Kidney (tissue), 14 donors: ENCODE measurements around the gene SLC52A3. TPM values are rescaled to one million over a fixed set of nuclear protein-coding genes. Genes with fewer than 3 reads are reported as not detected.
"Not testable (repeated sequence)": the region's sequence is repeated elsewhere in the genome, so short reads cannot be mapped to it uniquely, and the experiment has no call there.

Experiments used
- DNase-seq, 5 donors: peaks; one replicate each; pipeline ENCODE4 v3.0.0-alpha.2; 2013 to 2020
- FAIRE-seq: peaks from 2 replicates; lab custom pipeline; 2012; peaks lifted over from hg19 to GRCh38; lab: Jason Lieb, UNC
- H3K27ac ChIP-seq, 2 donors: one replicate each; pipeline ENCODE4 v1.7.0; 2013; ENCODE audit warnings: low read depth in 2 of 2, low read length in 2 of 2, inconsistent platforms in 1 of 2
- H3K27me3 ChIP-seq: one replicate; pipeline ENCODE4 v1.7.1; 2013; ENCODE audit warnings: low read length, inconsistent platforms; ENCODE audit not compliant: control insufficient read depth, insufficient read depth
- H3K36me3 ChIP-seq, 3 donors: one replicate each; pipeline versions ENCODE4 v1.7.0 to v1.7.1; 2013; ENCODE audit warnings: low read length in 3 of 3, control low read depth in 1 of 3, inconsistent platforms in 1 of 3; ENCODE audit not compliant: insufficient read depth in 3 of 3, control insufficient read depth in 2 of 3
- H3K4me1 ChIP-seq, 3 donors: one replicate each; pipeline versions ENCODE4 v1.7.0 to v1.7.1; 2013; ENCODE audit warnings: low read length in 3 of 3, inconsistent platforms in 1 of 3, low read depth in 1 of 3; ENCODE audit not compliant: control insufficient read depth in 2 of 3, insufficient read depth in 2 of 3
- H3K4me3 ChIP-seq, 3 donors: one replicate each; pipeline versions ENCODE4 v1.7.0 to v1.8.1; 2013; ENCODE audit warnings: low read length in 3 of 3, control low read depth in 1 of 3, inconsistent platforms in 1 of 3
- H3K9ac ChIP-seq, 3 donors: one replicate each; pipeline versions ENCODE4 v1.7.0 to v1.7.1; 2013; ENCODE audit warnings: low read length in 3 of 3, control low read depth in 1 of 3, inconsistent platforms in 1 of 3
- H3K9me3 ChIP-seq, 3 donors: one replicate each; pipeline versions ENCODE4 v1.7.0 to v1.7.1; 2013; ENCODE audit warnings: low read length in 3 of 3, control low read depth in 1 of 3, inconsistent platforms in 1 of 3; ENCODE audit not compliant: control insufficient read depth in 2 of 3, insufficient read depth in 1 of 3
- CTCF ChIP-seq: IDR thresholded peaks from 3 replicates; pipeline ENCODE4 v1.5.1; 2012; ENCODE audit warnings: mild to moderate bottlenecking, moderate library complexity, borderline replicate concordance; ENCODE audit not compliant: insufficient read depth; ENCODE audit errors: extremely low read depth
- intact Hi-C: fragments of 100-400 bp; cut with DNase I; formaldehyde crosslinking; loops from one replicate; pipeline ENCODE4 v1.11.1; 2022
- polyA plus RNA-seq: library from polyadenylated mRNA; stranded (reverse); fragments of 350-450 nt; fragmentation: Illumina TruSeq; extraction: RNeasy Lipid Tissue Mini Kit (QIAGEN cat#74804); gene quantifications from one replicate; pipeline ENCODE4 v1.2.3, GENCODE V29; 2014; ENCODE audit warnings: low read depth, low replicate concordance; ENCODE audit not compliant: insufficient read depth
- total RNA-seq: library from RNA; stranded (reverse); fragmentation: NEBNext Ultra II Directional; extraction: Animal tissue kit (Norgen Biotek cat#: 25700); gene quantifications from one replicate; pipeline ENCODE4 v1.2.1, GENCODE V29; 2021
- donor health status: control.
- donor health status: control.
- donor health status: control.
- donor health status: control.
- donor health status: control.
- donor health status: DM: yes; HTN: yes; CAD: no.
- donor health status: Normal renal cell carcinoma (clear cell type).

Gene SLC52A3
- total and polyA plus RNA-seq, 2 donors from 2014 or later: 10.9 to 11.4 TPM

- H3K27ac ChIP-seq: no peak overlapping the region
- no peak overlapping the region for H3K9ac ChIP-seq
- no peak for FAIRE-seq
- peaks cover 0 to 2% (median 0%) of the 10 kb centered on the region in 3 donors for H3K4me1 ChIP-seq
- H3K9me3 ChIP-seq: no peaks in the 10 kb centered on the region
- peak in 4 of 5 donors; percentile 84 to 91 (median 88) for DNase-seq
- no peak overlapping the region for H3K4me3 ChIP-seq
- intact Hi-C loops: no loop called here
- H3K36me3 ChIP-seq: no peaks in the 10 kb centered on the region
- TF ChIP-seq CTCF: peak; percentile 44
- peaks cover 3% of the 10 kb centered on the region for H3K27me3 ChIP-seq
These were observed 39.9 kb downstream of the SLC52A3 start for GRCh38 chr20:728256-728944.

GRCh38 chr20:726160-726559 is 42.1 kb downstream of the SLC52A3 start:
- FAIRE-seq (no peak), DNase-seq (peak in 1 of 5 donors; percentile 16)
- intact Hi-C loops: no loop called here
- H3K9ac ChIP-seq: no peak overlapping the region
- H3K9me3 ChIP-seq: no peaks in the 10 kb centered on the region
- no peaks in the 10 kb centered on the region for H3K36me3 ChIP-seq
- no peak overlapping the region for H3K27ac ChIP-seq
- peaks cover 3% of the 10 kb centered on the region for H3K27me3 ChIP-seq
- H3K4me3 ChIP-seq: no peak overlapping the region
- no peak for TF ChIP-seq CTCF
- peaks cover 0 to 2% (median 0%) of the 10 kb centered on the region in 3 donors for H3K4me1 ChIP-seq

- Histone ChIP-seq H3K27ac (no peak overlapping the region), H3K27me3 (peaks cover 3% of the 10 kb centered on the region), H3K9me3 (no peaks in the 10 kb centered on the region), H3K4me3 (no peak overlapping the region), H3K4me1 (peaks cover 0 to 2% (median 0%) of the 10 kb centered on the region in 3 donors), H3K9ac (no peak overlapping the region), H3K36me3 (no peaks in the 10 kb centered on the region)
- intact Hi-C loops: no loop called here
- TF ChIP-seq CTCF: no peak
- DNase-seq: peak in 1 of 5 donors; percentile 15
- FAIRE-seq: no peak
These were observed 42.8 kb downstream of the SLC52A3 start for GRCh38 chr20:725491-725890.

GRCh38 chr20:724797-725196 is 43.5 kb downstream of the SLC52A3 start:
- H3K9me3 ChIP-seq, H3K9ac ChIP-seq, intact Hi-C loops, H3K27ac ChIP-seq, H3K4me3 ChIP-seq, H3K4me1 ChIP-seq, H3K36me3 ChIP-seq, FAIRE-seq, H3K27me3 ChIP-seq: not testable (repeated sequence)
- peak in 1 of 5 donors; percentile 13 for DNase-seq
